Activated T-helper 2 cell treated with anti-CD3 and anti-CD28 coated beads, Interferon-gamma antibody, Interleukin-2, Interleukin-4, amounts not matched to agents 10 μg/mL and 5 μg/mL and 100 μg/mL, durations not matched to agents 14 hours and 24 hours and 36 hours (primary cell): ENCODE results near the gene MVD. TPM values are rescaled to one million over a fixed set of nuclear protein-coding genes. Genes with fewer than 3 reads are reported as not detected.
"Not testable (repeated sequence)": the region's sequence is repeated elsewhere in the genome, so short reads cannot be mapped to it uniquely, and the experiment has no call there.

ENCODE experiments used
- DNase-seq: peaks from one replicate; pipeline ENCODE4 v3.0.0; 2021; ENCODE audit warnings: low spot score
- H3K27ac Mint-ChIP-seq: one replicate; pipeline ENCODE4 v1.8.0; 2021; ENCODE audit warnings: mixed read lengths
- H3K27me3 Mint-ChIP-seq: one replicate; pipeline ENCODE4 v1.8.0; 2021; ENCODE audit warnings: low read depth, mixed read lengths
- H3K36me3 Mint-ChIP-seq: one replicate; pipeline ENCODE4 v1.8.0; 2021; ENCODE audit warnings: low read depth, mixed read lengths
- H3K4me1 Mint-ChIP-seq: one replicate; pipeline ENCODE4 v1.8.0; 2021; ENCODE audit warnings: low read depth, mixed read lengths
- H3K4me3 Mint-ChIP-seq: one replicate; pipeline ENCODE4 v1.8.0; 2021; ENCODE audit warnings: low read depth, mild to moderate bottlenecking, moderate library complexity, mixed read lengths
- H3K9me3 Mint-ChIP-seq: one replicate; pipeline ENCODE4 v1.8.0; 2021; ENCODE audit warnings: mixed read lengths
- intact Hi-C: fragments of 100-400 bp; cut with micrococcal nuclease; formaldehyde crosslinking; loops from one replicate; pipeline ENCODE4 v1.15.1; 2023
- total RNA-seq: library from RNA; stranded (reverse); gene quantifications from 2 replicates; pipeline ENCODE4 v1.2.3, GENCODE V29; 2022

The MVD gene
- total RNA-seq, 1 donor from 2014 or later, result 132 TPM

GRCh38 chr16:88614818-88615580 lies 47.9 kb downstream of the MVD start:
- H3K27me3 Mint-ChIP-seq, result no peaks in the 10 kb centered on the region
- DNase-seq, result no peak
- H3K9me3 Mint-ChIP-seq, result no peaks in the 10 kb centered on the region
- peaks cover 6% of the 10 kb centered on the region for H3K4me1 Mint-ChIP-seq
- no peak overlapping the region for H3K27ac Mint-ChIP-seq
- H3K4me3 Mint-ChIP-seq, result no peak overlapping the region
- H3K36me3 Mint-ChIP-seq, result peaks cover 51% of the 10 kb centered on the region
- intact Hi-C loops, result no loop called here

GRCh38 chr16:88613911-88614817 lies 48.7 kb downstream of the MVD start:
- Mint-ChIP-seq H3K4me3 (no peak overlapping the region), H3K27me3 (no peaks in the 10 kb centered on the region), H3K27ac (no peak overlapping the region), H3K4me1 (peaks cover under 1% of the 10 kb centered on the region), H3K9me3 (no peaks in the 10 kb centered on the region), H3K36me3 (peaks cover 47% of the 10 kb centered on the region)
- intact Hi-C loops, result no loop called here
- DNase-seq, result no peak

GRCh38 chr16:88613293-88613692 lies 49.6 kb downstream of the MVD start:
- Mint-ChIP-seq H3K27ac (peak overlapping the region; percentile 30), H3K27me3 (no peaks in the 10 kb centered on the region), H3K36me3 (peaks cover 50% of the 10 kb centered on the region), H3K4me3 (no peak overlapping the region), H3K4me1 (no peaks in the 10 kb centered on the region), H3K9me3 (no peaks in the 10 kb centered on the region)
- no peak for DNase-seq
- intact Hi-C loops, result no loop called here

GRCh38 chr16:88610909-88611812 lies 51.7 kb downstream of the MVD start:
- no peaks in the 10 kb centered on the region for H3K27me3 Mint-ChIP-seq
- H3K4me1 Mint-ChIP-seq, result no peaks in the 10 kb centered on the region
- intact Hi-C loops, result no loop called here
- H3K27ac Mint-ChIP-seq, result no peak overlapping the region
- H3K9me3 Mint-ChIP-seq, result no peaks in the 10 kb centered on the region
- H3K4me3 Mint-ChIP-seq, result no peak overlapping the region
- no peak for DNase-seq
- peaks cover 54% of the 10 kb centered on the region for H3K36me3 Mint-ChIP-seq

- Mint-ChIP-seq H3K9me3 (no peaks in the 10 kb centered on the region), H3K27me3 (no peaks in the 10 kb centered on the region), H3K4me3 (no peak overlapping the region), H3K36me3 (peaks cover 53% of the 10 kb centered on the region), H3K27ac (no peak overlapping the region), H3K4me1 (no peaks in the 10 kb centered on the region)
- no peak for DNase-seq
- intact Hi-C loops, result no loop called here
Observed at GRCh38 chr16:88610080-88610479, 52.8 kb downstream of the MVD start.

- H3K9me3 Mint-ChIP-seq, intact Hi-C loops, H3K27ac Mint-ChIP-seq, H3K27me3 Mint-ChIP-seq, DNase-seq, H3K4me1 Mint-ChIP-seq, H3K4me3 Mint-ChIP-seq: not testable (repeated sequence)
- H3K36me3 Mint-ChIP-seq, result peaks cover 53% of the 10 kb centered on the region
Observed at GRCh38 chr16:88609426-88609825, 53.5 kb downstream of the MVD start.

- no peaks in the 10 kb centered on the region for H3K9me3 Mint-ChIP-seq
- H3K4me3 Mint-ChIP-seq, result no peak overlapping the region
- intact Hi-C loops, result no loop called here
- no peaks in the 10 kb centered on the region for H3K27me3 Mint-ChIP-seq
- H3K36me3 Mint-ChIP-seq, result peaks cover 49% of the 10 kb centered on the region
- H3K4me1 Mint-ChIP-seq, result no peaks in the 10 kb centered on the region
- no peak overlapping the region for H3K27ac Mint-ChIP-seq
- no peak for DNase-seq
Observed at GRCh38 chr16:88608076-88608475, 54.8 kb downstream of the MVD start.

GRCh38 chr16:88606148-88606757 lies 56.6 kb downstream of the MVD start:
- Mint-ChIP-seq H3K36me3 (peaks cover 56% of the 10 kb centered on the region), H3K27ac (no peak overlapping the region)

GRCh38 chr16:88605186-88606147 lies 57.4 kb downstream of the MVD start:
- Mint-ChIP-seq H3K36me3 (peaks cover 57% of the 10 kb centered on the region), H3K27ac (no peak overlapping the region), H3K9me3 (no peaks in the 10 kb centered on the region), H3K4me3 (no peak overlapping the region), H3K4me1 (no peaks in the 10 kb centered on the region), H3K27me3 (no peaks in the 10 kb centered on the region)
- DNase-seq, result no peak
- intact Hi-C loops, result no loop called here

More at GRCh38 chr16:88606148-88606757, 56.6 kb downstream of the MVD start:
- no peak for DNase-seq
- Mint-ChIP-seq H3K9me3 (no peaks in the 10 kb centered on the region), H3K4me1 (no peaks in the 10 kb centered on the region), H3K27me3 (no peaks in the 10 kb centered on the region), H3K4me3 (no peak overlapping the region)
- intact Hi-C loops, result no loop called here

GRCh38 chr16:88602091-88602490 lies 60.8 kb downstream of the MVD start:
- Mint-ChIP-seq H3K27me3 (no peaks in the 10 kb centered on the region), H3K4me1 (no peaks in the 10 kb centered on the region), H3K9me3 (no peaks in the 10 kb centered on the region), H3K27ac (no peak overlapping the region), H3K36me3 (peaks cover 55% of the 10 kb centered on the region), H3K4me3 (no peak overlapping the region)
- intact Hi-C loops, result no loop called here
- DNase-seq, result no peak
